Fibroblast of villous mesenchyme (primary cell): ENCODE measurements around the gene ABHD5. TPM values are rescaled to one million over a fixed set of nuclear protein-coding genes. Genes with fewer than 3 reads are reported as not detected.

Source experiments
- DNase-seq: peaks from one replicate; pipeline ENCODE4 v3.0.0-alpha.2; 2010; ENCODE audit warnings: low read depth
- H3K4me3 ChIP-seq: 2 replicates; pipeline ENCODE4 v1.5.1; 2011; ENCODE audit warnings: low read depth, mild to moderate bottlenecking, low read length
- CTCF ChIP-seq: IDR thresholded peaks from 2 replicates; pipeline ENCODE4 v1.5.1; 2012; ENCODE audit warnings: low read depth, mild to moderate bottlenecking, low read length; ENCODE audit not compliant: insufficient read depth
- total RNA-seq: library from RNA; depleted of rRNA; stranded (reverse); fragments of >200 nt; gene quantifications from 2 replicates; pipeline ENCODE4 v1.2.3, GENCODE V29; 2012

ABHD5 gene
- total RNA-seq, 1 donor = 25.9 TPM

GRCh38 chr3:43764056-43764455 is 73.3 kb downstream of the ABHD5 start:
- DNase-seq = no peak
- TF ChIP-seq CTCF = no peak
- H3K4me3 ChIP-seq = no peak overlapping the region

GRCh38 chr3:43764471-43764870 is 73.7 kb downstream of the ABHD5 start:
- TF ChIP-seq CTCF = no peak
- DNase-seq = no peak
- no peak overlapping the region for H3K4me3 ChIP-seq

GRCh38 chr3:43765521-43765971 is 74.8 kb downstream of the ABHD5 start:
- no peak overlapping the region for H3K4me3 ChIP-seq
- DNase-seq = peak; percentile 34
- no peak for TF ChIP-seq CTCF

- no peak for DNase-seq
- H3K4me3 ChIP-seq = no peak overlapping the region
- no peak for TF ChIP-seq CTCF
Observed at GRCh38 chr3:43766672-43767465, 76.1 kb downstream of the ABHD5 start.

- DNase-seq = peak; percentile 40
- no peak overlapping the region for H3K4me3 ChIP-seq
- TF ChIP-seq CTCF = no peak
Observed at GRCh38 chr3:43768381-43768973, 77.7 kb downstream of the ABHD5 start.

- H3K4me3 ChIP-seq = peak overlapping the region; percentile 47
- TF ChIP-seq CTCF = peak; percentile 91
- DNase-seq = peak; percentile 95
Observed at GRCh38 chr3:43769097-43769884, 78.6 kb downstream of the ABHD5 start.
